ENCODE results near the gene BTC.
"Not testable (repeated sequence)": the region's sequence is repeated elsewhere in the genome, so short reads cannot be mapped to it uniquely, and the experiment has no call there.

BTC gene, protein sequence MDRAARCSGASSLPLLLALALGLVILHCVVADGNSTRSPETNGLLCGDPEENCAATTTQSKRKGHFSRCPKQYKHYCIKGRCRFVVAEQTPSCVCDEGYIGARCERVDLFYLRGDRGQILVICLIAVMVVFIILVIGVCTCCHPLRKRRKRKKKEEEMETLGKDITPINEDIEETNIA

GRCh38 chr4:74794382-74795010 lies at the start of gene BTC:
Gene BTC (minus strand): TSS chr4:74794523. CDS start chr4:74794325, 198 bp downstream.
- DNase-seq: peak; percentile 1

DNA sequence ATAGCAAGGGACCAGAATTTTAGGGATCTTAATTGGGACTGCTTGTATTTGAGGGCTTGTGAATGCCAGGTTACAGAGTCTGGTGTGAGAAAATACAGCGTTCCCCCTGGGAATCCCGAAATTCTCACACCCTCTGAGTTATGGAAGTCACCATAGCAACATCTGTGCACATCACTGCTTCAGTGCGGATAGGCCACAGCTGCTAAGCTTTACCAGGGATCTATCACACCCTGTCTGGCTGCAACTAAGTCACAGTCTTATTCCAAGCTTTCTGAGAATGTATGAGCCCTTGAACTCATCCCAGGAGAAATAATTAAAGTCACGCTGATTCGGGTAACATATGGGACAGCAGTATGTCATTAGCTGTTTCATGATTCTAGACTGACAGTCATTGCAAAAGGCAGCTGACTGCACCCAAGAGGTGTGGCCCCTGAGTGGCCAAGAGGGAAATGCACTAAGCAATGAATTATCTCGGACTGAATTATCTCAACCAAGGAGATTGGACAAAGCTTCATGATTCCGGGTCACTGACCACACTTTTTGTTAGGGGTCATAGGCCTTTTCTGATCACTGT lies 46.7 kb upstream of the BTC start:
- no peak for DNase-seq

- peak; percentile 32 for DNase-seq
These were observed 44.5 kb upstream of the BTC start for GRCh38 chr4:74838746-74839370.

DNA sequence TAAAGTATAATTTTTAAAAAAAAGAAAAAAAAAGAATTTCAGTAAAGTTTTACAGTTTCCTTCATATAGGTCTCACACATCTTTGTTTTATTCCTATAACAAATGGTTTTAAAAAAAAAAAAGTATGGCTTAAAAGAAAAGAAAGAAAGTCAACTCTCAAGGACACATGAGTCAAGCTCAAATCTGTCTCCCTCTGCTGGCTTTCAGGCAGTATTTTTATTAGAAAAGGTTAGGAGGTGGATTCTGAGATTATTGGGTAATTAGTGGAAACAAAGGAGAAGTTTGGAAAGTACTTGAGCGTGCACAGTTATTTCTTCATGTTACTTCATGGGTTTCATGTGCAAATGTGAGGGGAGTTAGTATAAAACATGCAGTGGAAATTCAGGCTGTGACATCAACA lies 36.6 kb upstream of the BTC start:
- no peak for DNase-seq

DNA sequence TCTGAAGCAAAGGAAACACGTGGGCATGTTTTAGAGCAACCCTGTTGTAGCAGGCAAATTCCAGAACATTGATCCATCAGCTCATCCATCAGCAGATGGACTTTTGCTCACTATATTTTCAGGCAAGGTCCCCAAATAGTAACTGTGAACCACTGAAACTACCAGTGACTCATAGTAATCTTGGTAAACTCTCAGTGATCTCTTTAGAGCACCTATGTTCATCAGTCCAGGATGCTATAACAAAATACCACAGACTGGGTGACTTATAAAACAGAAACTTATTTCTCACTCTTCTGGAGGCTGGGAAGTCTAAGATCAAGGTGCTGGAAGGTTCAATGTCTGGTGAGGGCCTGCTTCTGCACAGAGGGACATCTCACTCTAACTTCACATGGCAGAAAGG lies 28.9 kb upstream of the BTC start:
- no peak for DNase-seq

DNA sequence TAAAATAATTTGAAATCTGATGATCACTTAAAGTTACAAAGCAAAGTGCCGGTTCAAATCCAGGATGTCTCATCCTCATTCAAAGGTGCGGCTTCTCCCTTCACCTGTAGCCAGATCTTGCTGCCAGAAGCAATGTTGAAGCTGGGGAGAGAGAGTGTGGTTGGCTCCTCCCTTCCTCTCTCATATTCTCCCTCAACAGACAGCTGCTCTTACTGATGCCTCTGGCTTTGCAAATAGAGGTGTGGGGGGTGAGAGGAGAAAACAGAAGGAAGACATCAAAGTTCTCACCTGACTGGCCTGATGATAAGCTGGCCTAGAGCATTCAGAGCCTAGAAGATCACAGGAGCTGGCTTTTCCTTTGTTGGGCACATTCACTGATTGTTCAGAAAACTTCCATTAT lies 28.3 kb upstream of the BTC start:
- no peak for DNase-seq

GRCh38 chr4:74821541-74821940 lies 27.2 kb upstream of the BTC start:
- DNase-seq: no peak

- DNase-seq: no peak
These were observed 19.7 kb upstream of the BTC start for GRCh38 chr4:74814052-74814451.

DNA sequence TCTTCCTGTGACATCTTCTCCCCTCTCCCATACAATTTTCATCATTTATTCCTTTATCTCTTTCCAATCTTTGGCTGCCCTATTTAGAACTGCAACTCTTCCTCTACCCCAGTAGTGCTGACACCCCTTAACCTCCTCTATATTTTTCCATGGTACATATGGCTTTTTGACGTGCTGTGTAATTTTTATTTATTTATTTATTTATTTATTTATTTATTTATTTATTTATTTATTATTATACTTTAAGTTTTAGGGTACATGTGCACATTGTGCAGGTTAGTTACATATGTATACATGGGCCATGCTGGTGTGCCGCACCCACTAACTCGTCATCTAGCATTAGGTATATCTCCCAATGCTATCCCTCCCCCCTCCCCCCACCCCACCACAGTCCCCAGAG lies 17.7 kb upstream of the BTC start:
- not testable (repeated sequence) for DNase-seq

DNA sequence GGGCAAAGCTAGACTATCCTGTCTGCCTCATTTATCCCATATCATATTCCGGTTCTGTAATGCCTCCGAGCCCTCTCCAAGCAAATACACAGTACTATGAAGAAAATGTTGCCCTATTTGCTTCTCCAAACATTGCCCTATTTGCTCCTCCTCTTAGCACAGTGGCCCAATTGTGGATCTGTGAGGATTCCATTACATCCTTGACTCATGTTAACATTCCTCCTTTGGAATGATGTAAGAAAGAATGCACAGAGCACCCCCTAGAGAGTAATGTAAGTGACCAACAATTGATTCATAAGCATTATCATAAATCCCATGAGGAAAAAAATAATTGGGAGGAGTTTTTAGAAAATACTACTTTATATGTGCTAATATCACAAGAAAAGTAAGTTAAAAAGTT lies 11.3 kb upstream of the BTC start:
- DNase-seq: peak; percentile 79

DNA sequence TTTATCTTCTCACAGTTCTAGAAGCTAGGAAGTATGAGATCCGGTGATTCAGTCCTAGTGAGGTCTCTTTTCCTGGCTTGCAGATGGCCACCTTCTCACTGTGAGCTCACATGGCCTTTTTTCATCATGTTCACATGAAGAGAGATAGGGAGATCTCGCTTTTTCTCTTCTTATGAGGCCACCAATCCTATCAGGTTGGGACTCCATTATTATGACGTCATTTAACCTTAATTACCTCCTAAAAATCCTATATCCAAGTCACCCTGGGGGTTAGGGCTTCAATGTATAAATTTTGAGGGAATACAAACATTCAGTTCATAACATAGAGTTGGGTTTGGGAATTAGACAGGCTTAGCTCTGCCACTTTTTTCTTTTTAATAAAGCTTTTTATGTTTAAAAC lies 6.0 kb upstream of the BTC start:
- DNase-seq: no peak

- no peak for DNase-seq
These were observed 2.3 kb upstream of the BTC start for GRCh38 chr4:74796631-74797030.

DNA sequence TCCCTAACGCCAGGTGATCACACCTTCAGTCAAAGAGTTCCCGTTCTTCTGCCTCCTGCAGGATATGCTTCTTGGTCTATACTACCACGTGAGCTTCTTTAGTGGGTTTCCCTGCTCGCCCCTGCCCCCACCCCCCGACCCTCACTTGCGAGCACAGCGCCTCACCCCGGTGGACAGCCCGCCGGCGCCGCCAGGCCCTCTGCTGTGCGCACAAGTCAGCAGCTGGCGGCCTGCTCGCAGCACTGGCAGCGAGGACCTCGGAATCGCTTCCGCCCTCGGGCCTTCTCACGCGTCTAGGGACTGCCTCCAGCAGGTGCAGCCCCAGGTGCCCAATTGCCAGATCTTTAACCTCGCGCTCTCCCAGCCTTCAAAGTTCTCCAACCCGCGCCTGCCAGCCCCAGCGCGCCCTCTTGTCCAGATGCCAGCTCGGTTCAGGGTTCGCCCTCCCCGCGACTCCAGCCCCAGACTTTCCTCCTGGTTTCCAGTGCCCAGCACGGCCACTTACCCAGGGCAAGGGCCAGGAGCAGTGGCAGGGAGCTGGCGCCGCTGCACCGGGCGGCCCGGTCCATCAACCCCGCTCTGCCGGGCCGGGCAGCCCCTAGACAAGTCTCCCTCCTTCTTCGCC lies 454 bp downstream of the BTC start:
- peak; percentile 6 for DNase-seq

DNA sequence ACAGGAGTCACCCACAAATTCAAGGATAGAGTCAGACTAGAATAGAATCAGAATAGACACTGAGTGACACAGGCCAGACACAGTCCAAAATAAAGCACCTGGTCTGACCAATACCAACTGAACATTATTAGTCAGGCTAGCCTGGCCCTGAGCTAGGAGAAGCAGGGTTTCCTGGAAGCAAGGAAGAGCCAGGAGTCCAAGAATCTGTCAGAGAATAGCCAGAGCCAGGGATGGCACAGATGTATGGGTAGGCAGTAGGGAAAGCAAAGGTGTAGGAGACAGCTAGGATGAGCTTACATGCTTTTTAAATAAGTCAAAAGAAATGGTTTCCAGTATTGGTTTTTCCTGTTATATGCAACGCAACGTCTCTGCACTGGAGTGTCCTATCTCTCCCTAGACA lies 3.7 kb downstream of the BTC start:
- DNase-seq: no peak

DNA sequence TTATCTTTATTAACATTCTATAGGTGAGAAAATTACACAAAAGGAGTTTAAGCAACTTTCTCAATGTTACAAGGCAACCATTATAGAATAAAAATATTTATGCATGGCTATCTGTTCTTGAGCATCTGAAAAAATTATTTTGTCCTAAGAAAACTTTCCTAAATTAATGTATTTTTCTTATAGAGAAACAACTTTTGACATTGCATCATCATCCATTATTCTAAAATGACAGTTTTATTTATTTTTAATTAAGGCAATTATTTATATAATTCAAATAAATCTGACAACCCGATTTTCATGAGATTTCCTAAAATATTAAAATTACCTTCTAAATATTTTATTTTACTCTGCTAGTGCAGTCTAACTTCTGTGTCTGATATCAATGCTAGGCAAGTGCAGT lies 4.8 kb downstream of the BTC start:
- no peak for DNase-seq

DNA sequence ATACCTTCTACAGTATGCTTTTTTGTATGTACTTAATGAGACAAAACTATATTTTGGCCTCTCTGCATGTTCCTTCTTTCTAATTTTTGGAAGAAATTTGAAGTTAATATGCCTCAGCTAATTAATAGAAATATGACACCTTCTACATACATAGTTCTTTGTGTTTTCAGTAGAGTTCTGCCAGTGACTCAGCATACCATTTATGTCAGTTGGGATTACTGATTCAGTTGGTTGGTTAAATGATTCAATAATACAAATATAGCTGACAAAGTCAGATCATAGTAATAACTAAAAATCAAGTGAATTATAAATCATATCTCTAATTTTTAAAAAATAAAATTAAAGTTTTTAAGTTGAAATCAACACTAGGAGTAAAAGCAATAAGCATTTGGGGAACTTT lies 16.8 kb downstream of the BTC start:
- DNase-seq: peak; percentile 14

DNA sequence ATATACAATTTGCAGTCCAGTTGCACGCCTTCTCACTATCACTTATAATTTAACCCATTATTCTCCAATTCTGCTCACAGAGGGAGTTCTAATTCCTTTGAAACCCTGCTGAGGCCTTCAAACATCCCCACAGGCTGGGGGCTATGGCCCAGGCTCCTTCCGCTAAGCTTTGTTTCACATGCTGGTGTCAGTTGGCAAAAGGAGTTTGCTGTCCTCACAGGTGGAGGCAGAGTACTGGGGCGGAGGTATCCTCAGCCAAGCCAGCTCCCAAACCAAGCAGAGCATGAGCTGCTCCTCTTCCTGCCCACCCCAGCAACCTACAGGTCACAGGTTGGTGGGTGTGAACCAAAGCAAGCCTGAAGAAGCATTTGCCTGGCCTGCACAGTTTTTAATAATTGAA lies 21.5 kb downstream of the BTC start:
- DNase-seq: no peak

- DNase-seq: no peak
These were observed 22.2 kb downstream of the BTC start for GRCh38 chr4:74772106-74772505.

DNA sequence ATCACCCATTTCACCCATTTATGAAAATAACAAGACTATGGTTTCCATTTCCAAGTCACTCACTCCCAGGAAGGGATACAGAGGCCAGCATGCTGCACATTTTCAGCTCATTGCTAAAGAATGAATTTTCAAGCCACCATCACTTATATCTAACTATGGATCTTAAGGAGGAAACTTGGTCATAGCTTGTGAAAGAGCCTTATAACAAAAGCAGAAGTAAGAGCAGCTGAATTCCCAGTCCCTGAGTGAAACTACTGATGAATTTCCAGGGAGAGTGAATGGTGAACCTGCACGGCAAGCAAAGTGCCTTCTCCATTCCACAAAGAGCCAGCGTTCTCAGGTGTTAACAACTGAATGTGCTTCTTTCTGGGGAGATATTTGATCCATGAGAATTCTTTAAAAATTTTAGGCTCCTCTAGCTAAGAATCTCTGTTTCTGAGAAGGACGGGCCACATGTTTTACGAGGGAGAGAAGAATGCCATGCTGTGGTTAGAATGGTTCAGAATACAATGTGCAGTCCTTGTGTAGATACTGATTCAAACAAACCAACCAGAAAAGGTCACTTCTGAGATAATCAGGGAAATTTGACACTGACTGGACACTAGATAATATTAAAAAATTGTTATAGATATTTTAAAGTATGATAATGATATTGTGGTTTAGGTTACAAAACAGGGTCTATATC lies 24.0 kb downstream of the BTC start:
- DNase-seq: no peak

- peak; percentile 53 for DNase-seq
These were observed 25.3 kb downstream of the BTC start for GRCh38 chr4:74768857-74769525.

GRCh38 chr4:74764119-74764518 lies 30.2 kb downstream of the BTC start:
- no peak for DNase-seq

DNA sequence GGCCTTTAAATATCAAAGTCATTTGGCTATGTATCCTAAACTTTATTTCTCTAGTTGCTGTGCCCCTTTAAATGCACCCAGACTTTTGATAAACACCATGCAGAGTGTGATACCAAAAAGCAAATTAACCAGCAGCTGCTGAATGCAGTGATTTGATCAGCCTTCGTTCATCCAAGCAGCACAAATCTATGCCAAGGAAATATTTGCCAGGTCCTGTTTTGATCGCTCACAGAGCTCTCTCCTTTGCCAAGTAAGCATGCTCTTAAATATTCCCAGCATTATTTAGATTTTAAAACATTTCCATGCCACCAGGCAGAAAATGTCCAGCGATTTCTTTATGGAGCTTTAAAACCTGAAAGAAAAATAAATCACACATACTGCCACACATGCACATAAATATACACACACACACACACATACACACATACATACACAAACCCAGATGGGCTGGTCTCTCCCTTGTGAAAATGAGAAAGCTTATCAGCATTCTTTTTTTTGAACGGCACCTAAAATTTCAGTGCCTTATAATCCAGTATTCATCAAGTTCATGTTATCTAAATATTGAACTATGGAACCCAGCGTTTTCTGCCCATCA lies 35.7 kb downstream of the BTC start:
- no peak for DNase-seq
